Liver (tissue), 3 donors: Measurements from ENCODE around the gene ELOVL2.

ENCODE experiments used
- HNF4A ChIP-seq, 2 donors: conservative IDR thresholded peaks; 2 replicates each; pipeline ENCODE4 v1.6.1; 2016; ENCODE audit warnings: antibody characterized with exemption in 2 of 2, mild to moderate bottlenecking in 2 of 2
- RAD21 ChIP-seq, 2 donors: IDR thresholded peaks; 2 replicates each; pipeline ENCODE4 v1.6.1; 2016; ENCODE audit warnings: antibody characterized with exemption in 2 of 2, mild to moderate bottlenecking in 2 of 2
- RXRA ChIP-seq, 2 donors: IDR thresholded peaks; 2 replicates each; pipeline ENCODE4 v1.6.1; 2017 to 2018; ENCODE audit warnings: antibody characterized with exemption in 2 of 2, mild to moderate bottlenecking in 1 of 2
- SP1 ChIP-seq: IDR thresholded peaks from 2 replicates; pipeline ENCODE4 v1.6.1; 2018; ENCODE audit warnings: antibody characterized with exemption, mild to moderate bottlenecking
- TAF1 ChIP-seq: conservative IDR thresholded peaks from 2 replicates; pipeline ENCODE4 v1.6.1; 2016; ENCODE audit warnings: antibody characterized with exemption, mild to moderate bottlenecking
- TF ChIP-seq, protein P1 (sequence below): fragments of 150-350 bp; IDR thresholded peaks from 2 replicates; pipeline ENCODE4 v1.5.1; 2017; ENCODE audit warnings: improper control_type of control experiment, low read depth, low read length; ENCODE audit not compliant: missing input control
- TF ChIP-seq, protein P2 (sequence below): IDR thresholded peaks from 2 replicates; pipeline ENCODE4 v1.6.1; 2016; ENCODE audit warnings: antibody characterized with exemption, mild to moderate bottlenecking
- donor health status: healthy.
- donor health status: healthy.

GRCh38 chr6:11039040-11039439 is 5.1 kb downstream of the ELOVL2 start:
- TF ChIP-seq HNF4A (conservative IDR thresholded peaks at IDR 0.05): no peak
- TF ChIP-seq, protein P1, sequence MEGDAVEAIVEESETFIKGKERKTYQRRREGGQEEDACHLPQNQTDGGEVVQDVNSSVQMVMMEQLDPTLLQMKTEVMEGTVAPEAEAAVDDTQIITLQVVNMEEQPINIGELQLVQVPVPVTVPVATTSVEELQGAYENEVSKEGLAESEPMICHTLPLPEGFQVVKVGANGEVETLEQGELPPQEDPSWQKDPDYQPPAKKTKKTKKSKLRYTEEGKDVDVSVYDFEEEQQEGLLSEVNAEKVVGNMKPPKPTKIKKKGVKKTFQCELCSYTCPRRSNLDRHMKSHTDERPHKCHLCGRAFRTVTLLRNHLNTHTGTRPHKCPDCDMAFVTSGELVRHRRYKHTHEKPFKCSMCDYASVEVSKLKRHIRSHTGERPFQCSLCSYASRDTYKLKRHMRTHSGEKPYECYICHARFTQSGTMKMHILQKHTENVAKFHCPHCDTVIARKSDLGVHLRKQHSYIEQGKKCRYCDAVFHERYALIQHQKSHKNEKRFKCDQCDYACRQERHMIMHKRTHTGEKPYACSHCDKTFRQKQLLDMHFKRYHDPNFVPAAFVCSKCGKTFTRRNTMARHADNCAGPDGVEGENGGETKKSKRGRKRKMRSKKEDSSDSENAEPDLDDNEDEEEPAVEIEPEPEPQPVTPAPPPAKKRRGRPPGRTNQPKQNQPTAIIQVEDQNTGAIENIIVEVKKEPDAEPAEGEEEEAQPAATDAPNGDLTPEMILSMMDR: no peak
- TF ChIP-seq, protein P2, sequence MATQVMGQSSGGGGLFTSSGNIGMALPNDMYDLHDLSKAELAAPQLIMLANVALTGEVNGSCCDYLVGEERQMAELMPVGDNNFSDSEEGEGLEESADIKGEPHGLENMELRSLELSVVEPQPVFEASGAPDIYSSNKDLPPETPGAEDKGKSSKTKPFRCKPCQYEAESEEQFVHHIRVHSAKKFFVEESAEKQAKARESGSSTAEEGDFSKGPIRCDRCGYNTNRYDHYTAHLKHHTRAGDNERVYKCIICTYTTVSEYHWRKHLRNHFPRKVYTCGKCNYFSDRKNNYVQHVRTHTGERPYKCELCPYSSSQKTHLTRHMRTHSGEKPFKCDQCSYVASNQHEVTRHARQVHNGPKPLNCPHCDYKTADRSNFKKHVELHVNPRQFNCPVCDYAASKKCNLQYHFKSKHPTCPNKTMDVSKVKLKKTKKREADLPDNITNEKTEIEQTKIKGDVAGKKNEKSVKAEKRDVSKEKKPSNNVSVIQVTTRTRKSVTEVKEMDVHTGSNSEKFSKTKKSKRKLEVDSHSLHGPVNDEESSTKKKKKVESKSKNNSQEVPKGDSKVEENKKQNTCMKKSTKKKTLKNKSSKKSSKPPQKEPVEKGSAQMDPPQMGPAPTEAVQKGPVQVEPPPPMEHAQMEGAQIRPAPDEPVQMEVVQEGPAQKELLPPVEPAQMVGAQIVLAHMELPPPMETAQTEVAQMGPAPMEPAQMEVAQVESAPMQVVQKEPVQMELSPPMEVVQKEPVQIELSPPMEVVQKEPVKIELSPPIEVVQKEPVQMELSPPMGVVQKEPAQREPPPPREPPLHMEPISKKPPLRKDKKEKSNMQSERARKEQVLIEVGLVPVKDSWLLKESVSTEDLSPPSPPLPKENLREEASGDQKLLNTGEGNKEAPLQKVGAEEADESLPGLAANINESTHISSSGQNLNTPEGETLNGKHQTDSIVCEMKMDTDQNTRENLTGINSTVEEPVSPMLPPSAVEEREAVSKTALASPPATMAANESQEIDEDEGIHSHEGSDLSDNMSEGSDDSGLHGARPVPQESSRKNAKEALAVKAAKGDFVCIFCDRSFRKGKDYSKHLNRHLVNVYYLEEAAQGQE: no peak
- no peak for TF ChIP-seq SP1
- TF ChIP-seq RAD21 (IDR thresholded peaks at IDR 0.05): no peak
- TF ChIP-seq TAF1: no peak
- no peak for TF ChIP-seq RXRA (IDR thresholded peaks at IDR 0.05)
